HG03342 (cell line): ENCODE results near the gene PCDHGA5.
"Not testable (repeated sequence)": the region's sequence is repeated elsewhere in the genome, so short reads cannot be mapped to it uniquely, and the experiment has no call there.

Experiments used
- ATAC-seq: cut with Tn5 transposase; IDR thresholded peaks from one replicate; pipeline ENCODE4 v1.9.1; 2021; ENCODE audit warnings: mild to moderate bottlenecking, moderate library complexity; ENCODE audit not compliant: unreplicated experiment

The PCDHGA5 gene

GRCh38 chr5:141349917-141350619, 13.9 kb upstream of the PCDHGA5 start, which contains the start of gene PCDHGB1:
Gene PCDHGB1 (plus strand): TSS chr5:141350099. CDS start chr5:141350261, 162 bp downstream.
- no peak for ATAC-seq

GRCh38 chr5:141351591-141351990, 12.4 kb upstream of the PCDHGA5 start:
- ATAC-seq = no peak

- ATAC-seq = no peak
Observed at GRCh38 chr5:141354900-141355469, 9.0 kb upstream of the PCDHGA5 start, which contains the start of gene PCDHGA4. Gene PCDHGA4 (plus strand): TSS chr5:141355021. CDS start chr5:141355108, 87 bp downstream.

- no peak for ATAC-seq
Observed at GRCh38 chr5:141355641-141356040, 8.3 kb upstream of the PCDHGA5 start.

GRCh38 chr5:141356133-141356532, 7.8 kb upstream of the PCDHGA5 start:
- ATAC-seq = no peak

- ATAC-seq = no peak
Observed at GRCh38 chr5:141356950-141357349, 7.0 kb upstream of the PCDHGA5 start.

GRCh38 chr5:141359790-141360426, 4.1 kb upstream of the PCDHGA5 start, which contains the start of gene PCDHGB2:
Gene PCDHGB2 (plus strand): TSS chr5:141359994. CDS start chr5:141360136, 142 bp downstream.
- ATAC-seq = no peak

- ATAC-seq = no peak
Observed at GRCh38 chr5:141360685-141361084, 3.3 kb upstream of the PCDHGA5 start.

- ATAC-seq = no peak
Observed at GRCh38 chr5:141362719-141363118, 1.2 kb upstream of the PCDHGA5 start.

GRCh38 chr5:141366016-141366896, 2.3 kb downstream of the PCDHGA5 start:
- no peak for ATAC-seq

GRCh38 chr5:141369994-141370848, 6.3 kb downstream of the PCDHGA5 start, which contains the start of gene PCDHGB3:
Gene PCDHGB3 (plus strand): TSS chr5:141370242. CDS start chr5:141370395, 153 bp downstream.
- peak; percentile 82 for ATAC-seq

GRCh38 chr5:141371572-141372475, 7.9 kb downstream of the PCDHGA5 start:
- no peak for ATAC-seq

- ATAC-seq = no peak
Observed at GRCh38 chr5:141373673-141374317, 9.8 kb downstream of the PCDHGA5 start, which contains the start of gene PCDHGA6. Gene PCDHGA6 (plus strand): TSS chr5:141373891. CDS start chr5:141374084, 193 bp downstream.

GRCh38 chr5:141374627-141375026, 10.7 kb downstream of the PCDHGA5 start:
- ATAC-seq = no peak

GRCh38 chr5:141375444-141376155, 11.6 kb downstream of the PCDHGA5 start:
- not testable (repeated sequence) for ATAC-seq

- no peak for ATAC-seq
Observed at GRCh38 chr5:141382469-141383294, 18.7 kb downstream of the PCDHGA5 start, which contains the start of gene PCDHGA7. Gene PCDHGA7 (plus strand): TSS chr5:141382742. CDS start chr5:141382900, 158 bp downstream.
